ENCODE measurements around the gene LSM14A. TPM values are rescaled to one million over a fixed set of nuclear protein-coding genes. Genes with fewer than 3 reads are reported as not detected.

LSM14A gene
- polyA plus RNA-seq, 1 experiment = 97.0 TPM

GRCh38 chr19:34229721-34230120, 57.4 kb downstream of the LSM14A start:
- TF ChIP-seq, protein P1, sequence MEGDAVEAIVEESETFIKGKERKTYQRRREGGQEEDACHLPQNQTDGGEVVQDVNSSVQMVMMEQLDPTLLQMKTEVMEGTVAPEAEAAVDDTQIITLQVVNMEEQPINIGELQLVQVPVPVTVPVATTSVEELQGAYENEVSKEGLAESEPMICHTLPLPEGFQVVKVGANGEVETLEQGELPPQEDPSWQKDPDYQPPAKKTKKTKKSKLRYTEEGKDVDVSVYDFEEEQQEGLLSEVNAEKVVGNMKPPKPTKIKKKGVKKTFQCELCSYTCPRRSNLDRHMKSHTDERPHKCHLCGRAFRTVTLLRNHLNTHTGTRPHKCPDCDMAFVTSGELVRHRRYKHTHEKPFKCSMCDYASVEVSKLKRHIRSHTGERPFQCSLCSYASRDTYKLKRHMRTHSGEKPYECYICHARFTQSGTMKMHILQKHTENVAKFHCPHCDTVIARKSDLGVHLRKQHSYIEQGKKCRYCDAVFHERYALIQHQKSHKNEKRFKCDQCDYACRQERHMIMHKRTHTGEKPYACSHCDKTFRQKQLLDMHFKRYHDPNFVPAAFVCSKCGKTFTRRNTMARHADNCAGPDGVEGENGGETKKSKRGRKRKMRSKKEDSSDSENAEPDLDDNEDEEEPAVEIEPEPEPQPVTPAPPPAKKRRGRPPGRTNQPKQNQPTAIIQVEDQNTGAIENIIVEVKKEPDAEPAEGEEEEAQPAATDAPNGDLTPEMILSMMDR (IDR thresholded peaks at IDR 0.05; ENCODE audit: low read depth, low read length) = no peak
- no peaks in the 10 kb centered on the region for H3K27me3 ChIP-seq (ENCODE audit: control insufficient read depth, insufficient read depth, low read length)
- H3K27ac ChIP-seq (ENCODE audit: low read depth, low read length) = no peak overlapping the region
- ChIA-PET POLR2A (no interaction called here), CTCF (interaction anchor here (1.2 to 3.4 kb wide), 3 partner anchors 9 to 117 kb away, joined by 3 to 23 read pairs (median 7); no protein-coding TSS in a partner anchor)
- DNase-seq (ENCODE audit: low read depth, low spot score) = no peak
- no peaks in the 10 kb centered on the region for H3K9me3 ChIP-seq (ENCODE audit: control insufficient read depth, insufficient read depth, low read length)
- H3K4me3 ChIP-seq (ENCODE audit: low read depth, low read length) = no peak overlapping the region

- DNase-seq (ENCODE audit: low read depth, low spot score) = no peak
- H3K27me3 ChIP-seq (ENCODE audit: control insufficient read depth, insufficient read depth, low read length) = no peaks in the 10 kb centered on the region
- TF ChIP-seq, protein P1 (IDR thresholded peaks at IDR 0.05; ENCODE audit: low read depth, low read length) = no peak
- H3K9me3 ChIP-seq (ENCODE audit: control insufficient read depth, insufficient read depth, low read length) = no peaks in the 10 kb centered on the region
- no peak overlapping the region for H3K4me3 ChIP-seq (ENCODE audit: low read depth, low read length)
- CTCF ChIA-PET = interaction anchor here (3.4 kb wide), 1 partner anchor 115 kb away, joined by 23 read pairs; no protein-coding TSS in a partner anchor
- POLR2A ChIA-PET = no interaction called here
- no peak overlapping the region for H3K27ac ChIP-seq (ENCODE audit: low read depth, low read length)
Measured at GRCh38 chr19:34230820-34231219, 58.5 kb downstream of the LSM14A start.

GRCh38 chr19:34231439-34231838, 59.1 kb downstream of the LSM14A start:
- ChIA-PET CTCF (interaction anchor here (1.8 to 3.4 kb wide), 3 partner anchors 11 to 115 kb away, joined by 6 to 23 read pairs (median 19); no protein-coding TSS in a partner anchor), POLR2A (no interaction called here)
- Histone ChIP-seq H3K4me3 (ENCODE audit: low read depth, low read length) (no peak overlapping the region), H3K9me3 (ENCODE audit: control insufficient read depth, insufficient read depth, low read length) (no peaks in the 10 kb centered on the region), H3K27ac (ENCODE audit: low read depth, low read length) (no peak overlapping the region), H3K27me3 (ENCODE audit: control insufficient read depth, insufficient read depth, low read length) (no peaks in the 10 kb centered on the region)
- no peak for DNase-seq (ENCODE audit: low read depth, low spot score)
- TF ChIP-seq, protein P1 (IDR thresholded peaks at IDR 0.05; ENCODE audit: low read depth, low read length) = no peak

DNA sequence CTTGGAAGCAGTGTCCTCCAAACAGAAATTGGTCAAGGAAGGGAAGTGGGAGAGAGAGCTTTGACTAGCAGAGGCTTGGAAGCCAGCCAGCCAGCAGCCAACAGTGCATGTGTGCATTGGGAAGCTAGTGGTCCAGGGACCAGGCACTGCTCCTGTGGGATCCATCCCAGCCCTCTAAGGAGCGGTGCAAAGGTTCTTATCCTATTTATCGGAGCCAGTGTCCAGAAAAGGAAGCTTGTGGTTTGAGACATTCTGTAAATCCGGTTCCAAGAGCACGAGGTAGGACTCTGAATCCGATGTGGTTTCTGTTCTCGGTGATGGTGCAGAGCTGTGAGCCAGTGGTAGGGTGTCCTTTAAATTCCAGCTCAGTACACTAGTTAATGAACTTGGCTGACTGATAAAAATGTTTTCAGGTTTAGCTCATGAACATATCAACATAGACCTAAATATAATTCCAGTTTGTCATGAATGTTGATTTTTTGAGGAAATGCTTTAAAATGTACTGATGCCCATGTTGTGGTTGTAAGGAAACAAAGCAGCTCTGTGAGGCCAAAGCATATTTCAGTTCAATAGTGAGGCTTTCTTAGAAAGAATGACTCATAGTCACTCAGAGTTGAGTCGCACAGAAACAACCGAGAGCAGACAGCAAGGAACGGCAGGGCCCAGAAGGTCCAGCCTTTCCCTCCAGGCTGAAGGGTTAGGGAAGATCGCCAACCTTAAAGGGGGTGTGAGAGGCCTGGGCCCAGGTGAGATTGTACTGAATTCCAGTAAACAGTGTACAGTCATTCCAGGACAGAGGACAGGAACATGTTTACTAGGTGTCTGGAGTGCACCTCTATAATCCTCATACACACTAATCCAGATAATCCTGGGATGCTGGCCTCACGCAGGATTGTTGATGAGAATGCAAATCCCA, 60.5 kb downstream of the LSM14A start:
- ChIA-PET CTCF (interaction anchor here (0.6 to 3.4 kb wide), 10 partner anchors 9 to 114 kb away, joined by 3 to 23 read pairs (median 5); no protein-coding TSS in a partner anchor), POLR2A (interaction anchor here (0.6 to 1.7 kb wide), 7 partner anchors 12 to 436 kb away, joined by 3 to 5 read pairs (median 4); partner anchors contain the start of genes GPI and KCTD15)
- Histone ChIP-seq H3K4me3 (ENCODE audit: low read depth, low read length) (peak overlapping the region; percentile 45), H3K27me3 (ENCODE audit: control insufficient read depth, insufficient read depth, low read length) (no peaks in the 10 kb centered on the region), H3K27ac (ENCODE audit: low read depth, low read length) (peak overlapping the region; percentile 85), H3K9me3 (ENCODE audit: control insufficient read depth, insufficient read depth, low read length) (no peaks in the 10 kb centered on the region)
- DNase-seq (ENCODE audit: low read depth, low spot score) = peak; percentile 74
- TF ChIP-seq, protein P1 (IDR thresholded peaks at IDR 0.05; ENCODE audit: low read depth, low read length) = no peak

Data from AG04450 (cell line).